H1 (cell line): ENCODE data around the gene ATOH8. TPM values are rescaled to one million over a fixed set of nuclear protein-coding genes. Genes with fewer than 3 reads are reported as not detected.

Experiments used
- CTCF ChIA-PET: fragments of 300-600 bp; sonication (Branson Sonifier 250); formaldehyde crosslinking; loops from one replicate; lab custom pipeline; 2021; ENCODE audit not compliant: partially characterized antibody; lab: Charles Lee
- POLR2A ChIA-PET: fragments of 300-600 bp; sonication (Branson Sonifier 250); formaldehyde crosslinking; loops from one replicate; lab custom pipeline; 2021; ENCODE audit warnings: inconsistent platforms; ENCODE audit not compliant: partially characterized antibody; lab: Charles Lee
- DNase-seq, 2 experiments: peaks; one replicate each; pipeline versions ENCODE4 v3.0.0 to v3.0.0-alpha.2; 2010 to 2022; ENCODE audit warnings: low spot score in 2 of 2, low read depth in 1 of 2, mixed read lengths in 1 of 2
- FAIRE-seq: peaks from 2 replicates; lab custom pipeline; 2011; peaks lifted over from hg19 to GRCh38; lab: Jason Lieb, UNC
- H2AFZ ChIP-seq: 2 replicates; pipeline ENCODE4 v1.8.1; 2012; ENCODE audit warnings: low read length, inconsistent platforms
- H2AK5ac ChIP-seq: 2 replicates; pipeline ENCODE4 v1.6.1; 2013; ENCODE audit warnings: low read depth, low read length
- H2BK120ac ChIP-seq: replicated peaks from 2 replicates; pipeline ENCODE3; 2013; ENCODE audit warnings: low read depth, low read length, inconsistent platforms
- H2BK12ac ChIP-seq: 2 replicates; pipeline ENCODE4 v1.6.1; 2013; ENCODE audit warnings: low read depth, low read length
- H2BK15ac ChIP-seq: 2 replicates; pipeline ENCODE4 v1.6.1; 2013; ENCODE audit warnings: low read length
- H2BK20ac ChIP-seq: 2 replicates; pipeline ENCODE4 v1.6.1; 2013; ENCODE audit warnings: low read length
- H2BK5ac ChIP-seq: 2 replicates; pipeline ENCODE4 v1.6.1; 2013; ENCODE audit warnings: low read depth, low read length
- H3K14ac ChIP-seq: 2 replicates; pipeline ENCODE4 v1.6.1; 2013; ENCODE audit warnings: inconsistent platforms; ENCODE audit not compliant: insufficient read length
- H3K18ac ChIP-seq: 2 replicates; pipeline ENCODE4 v1.6.1; 2013; ENCODE audit warnings: low read length; ENCODE audit errors: extremely low read depth
- H3K23ac ChIP-seq: 2 replicates; pipeline ENCODE4 v1.6.1; 2013; ENCODE audit warnings: inconsistent platforms; ENCODE audit not compliant: insufficient read length
- H3K23me2 ChIP-seq: 2 replicates; pipeline ENCODE4 v1.6.1; 2013; ENCODE audit warnings: low read depth, low read length
- H3K27ac ChIP-seq: 2 replicates; pipeline ENCODE4 v1.6.1; 2011; ENCODE audit warnings: low read depth, low read length, inconsistent platforms
- H3K27me3 ChIP-seq, 4 experiments: replicated peaks in 1 of 4; 1 replicate in 1 of 4; 2 replicates in 3 of 4; pipeline versions ENCODE4 v1.6.1 to v1.8.1; 2011 to 2013; ENCODE audit warnings: low read length in 3 of 4, mild to moderate bottlenecking in 3 of 4, inconsistent platforms in 2 of 4, mixed read lengths in 2 of 4, moderate library complexity in 1 of 4; ENCODE audit not compliant: control insufficient read depth in 3 of 4, insufficient read depth in 3 of 4; ENCODE audit errors: extremely low read depth in 1 of 4
- H3K36me3 ChIP-seq, 4 experiments: 2 replicates each; pipeline versions ENCODE4 v1.6.1 to v1.8.1; 2011 to 2013; ENCODE audit warnings: mild to moderate bottlenecking in 4 of 4, low read length in 3 of 4, moderate library complexity in 2 of 4, control low read depth in 1 of 4, inconsistent platforms in 1 of 4; ENCODE audit not compliant: insufficient read depth in 4 of 4, control insufficient read depth in 2 of 4
- H3K4ac ChIP-seq: replicated peaks from 2 replicates; pipeline ENCODE3; 2013; ENCODE audit warnings: low read length, low read depth, mixed read lengths, inconsistent platforms; ENCODE audit not compliant: insufficient read length
- H3K4me1 ChIP-seq, 4 experiments: replicated peaks in 1 of 4; 1 replicate in 1 of 4; 2 replicates in 3 of 4; pipeline versions ENCODE4 v1.6.1 to v1.8.1; 2011 to 2013; ENCODE audit warnings: low read length in 3 of 4, inconsistent platforms in 2 of 4, mixed read lengths in 1 of 4; ENCODE audit not compliant: insufficient read depth in 4 of 4, control insufficient read depth in 3 of 4
- H3K4me2 ChIP-seq, 2 experiments: 2 replicates each; pipeline versions ENCODE4 v1.6.1 to v1.8.1; 2011 to 2013; ENCODE audit warnings: low read depth in 2 of 2, low read length in 2 of 2, control low read depth in 1 of 2, inconsistent platforms in 1 of 2, mild to moderate bottlenecking in 1 of 2; ENCODE audit not compliant: insufficient read depth in 1 of 2
- H3K4me3 ChIP-seq, 4 experiments: fragments of 200-600, 300-600 bp in 1 of 4; sonication (generic), shearing (Covaris generic), sonication (Bioruptor Twin) in 1 of 4; 2 replicates each; pipeline versions ENCODE4 v1.5.1 to v1.8.1; 2011 to 2016; ENCODE audit warnings: low read length in 4 of 4, low read depth in 3 of 4, control low read depth in 2 of 4, inconsistent platforms in 2 of 4, mild to moderate bottlenecking in 2 of 4, mixed read lengths in 1 of 4, moderate library complexity in 1 of 4; ENCODE audit not compliant: insufficient read depth in 2 of 4; ENCODE audit errors: extremely low read depth in 1 of 4
- H3K56ac ChIP-seq: replicated peaks from 2 replicates; pipeline ENCODE3; 2013; ENCODE audit warnings: low read depth, mild to moderate bottlenecking, mixed read lengths, low read length, inconsistent platforms; ENCODE audit not compliant: insufficient read length
- H3K79me1 ChIP-seq: 2 replicates; pipeline ENCODE4 v1.6.1; 2013; ENCODE audit warnings: low read depth, low read length, control low read depth
- H3K79me2 ChIP-seq, 2 experiments: 2 replicates each; pipeline versions ENCODE4 v1.6.1 to v1.8.1; 2012 to 2013; ENCODE audit warnings: low read length in 2 of 2, mild to moderate bottlenecking in 2 of 2, inconsistent platforms in 1 of 2; ENCODE audit not compliant: insufficient read depth in 2 of 2, control insufficient read depth in 1 of 2
- H3K9ac ChIP-seq, 4 experiments: replicated peaks in 1 of 4; 1 replicate in 1 of 4; 2 replicates in 3 of 4; pipeline versions ENCODE4 v1.6.1 to v1.8.1; 2011 to 2013; ENCODE audit warnings: low read depth in 3 of 4, low read length in 3 of 4, control low read depth in 2 of 4, mild to moderate bottlenecking in 2 of 4, moderate library complexity in 2 of 4, inconsistent platforms in 1 of 4; ENCODE audit errors: extremely low read depth in 1 of 4
- H3K9me3 ChIP-seq, 2 experiments: 2 replicates each; pipeline versions ENCODE4 v1.6.1 to v1.8.1; 2012 to 2013; ENCODE audit warnings: mild to moderate bottlenecking in 2 of 2, moderate library complexity in 2 of 2, control low read depth in 1 of 2, inconsistent platforms in 1 of 2, low read depth in 1 of 2, low read length in 1 of 2, mixed read lengths in 1 of 2; ENCODE audit not compliant: insufficient read depth in 2 of 2
- H4K20me1 ChIP-seq, 2 experiments: replicated peaks in 1 of 2; 2 replicates each; pipeline versions ENCODE3 to v1.8.1; 2011 to 2013; ENCODE audit warnings: inconsistent platforms in 2 of 2, low read length in 2 of 2, mild to moderate bottlenecking in 1 of 2; ENCODE audit not compliant: insufficient read depth in 2 of 2, control insufficient read depth in 1 of 2
- H4K5ac ChIP-seq: 2 replicates; pipeline ENCODE4 v1.6.1; 2013; ENCODE audit warnings: low read length, low read depth, mixed read lengths, inconsistent platforms; ENCODE audit not compliant: insufficient read length
- H4K8ac ChIP-seq: 2 replicates; pipeline ENCODE4 v1.8.0; 2013; ENCODE audit warnings: mild to moderate bottlenecking, moderate library complexity, low read length, inconsistent platforms; ENCODE audit not compliant: insufficient read depth; ENCODE audit errors: extremely low read depth
- H4K91ac ChIP-seq: replicated peaks from 2 replicates; pipeline ENCODE3; 2013; ENCODE audit warnings: low read length, mixed read lengths, inconsistent platforms; ENCODE audit not compliant: insufficient read length
- ASH2L ChIP-seq: fragments of 200-600, 300-600 bp; sonication (generic); IDR thresholded peaks from one replicate; pipeline ENCODE4 v1.7.1; 2017; ENCODE audit warnings: low read length
- CREB1 ChIP-seq: IDR thresholded peaks from 2 replicates; pipeline ENCODE4 v1.6.1; 2012; ENCODE audit warnings: inconsistent platforms
- CTBP2 ChIP-seq: IDR thresholded peaks from 2 replicates; pipeline ENCODE4 v1.7.0; 2011; ENCODE audit warnings: borderline replicate concordance, mild to moderate bottlenecking, moderate library complexity, mixed read lengths, low read length; ENCODE audit not compliant: insufficient read depth, insufficient read length
- KDM1A ChIP-seq: fragments of 200-600, 300-600 bp; sonication (generic); IDR thresholded peaks from 2 replicates; pipeline ENCODE4 v1.7.1; 2016; ENCODE audit warnings: mild to moderate bottlenecking, low read length, borderline replicate concordance
- RXRA ChIP-seq: IDR thresholded peaks from 2 replicates; pipeline ENCODE4 v1.6.1; 2011; ENCODE audit warnings: low read depth, mild to moderate bottlenecking, low read length, moderate library complexity; ENCODE audit not compliant: insufficient read depth
- SRF ChIP-seq: IDR thresholded peaks from 2 replicates; pipeline ENCODE4 v1.6.1; 2011; ENCODE audit warnings: mild to moderate bottlenecking, low read depth, low read length, moderate library complexity
- WGBS, 2 experiments: shearing (Covaris generic) in 1 of 2; methylation state at CpG; one replicate each; pipeline versions ENCODE4 v1.1.6 to v1.1.7; 2013 to 2015; ENCODE audit warnings: low lambda C conversion rate in 2 of 2, mixed read lengths in 2 of 2, inconsistent platforms in 1 of 2, low coverage in 1 of 2, missing lambda C conversion rate in 1 of 2; ENCODE audit not compliant: insufficient replicate concordance in 2 of 2, insufficient coverage in 1 of 2, insufficient read length in 1 of 2; ENCODE audit errors: extremely low coverage in 1 of 2, missing lambda C conversion rate in 1 of 2; 5-methylcytosine and 5-hydroxymethylcytosine counted together
- polyA plus RNA-seq, 7 experiments: library from polyadenylated mRNA; depleted of rRNA in 3 of 7; stranded (reverse) in 5 of 7; unstranded in 2 of 7; fragments of >200 nt in 5 of 7; fragments of 200-250 nt in 2 of 7; gene quantifications; 1 replicate in 5 of 7; 2 replicates in 1 of 7; 4 replicates in 1 of 7; pipeline versions ENCODE4 v1.2.1 to v1.2.3, GENCODE V29; 2011 to 2013; ENCODE audit warnings: missing spikeins in 2 of 7, mixed read lengths in 2 of 7
- total RNA-seq: library from RNA; stranded (reverse); fragmentation: NEBNext Ultra II Directional; extraction: Animal tissue kit (Norgen Biotek cat#: 25700); gene quantifications from 2 replicates; pipeline ENCODE4 v1.2.1, GENCODE V29; 2021

Gene ATOH8
- total and polyA plus RNA-seq, 2 of the 8 experiments (the other 6 are each of a cell fraction or from before 2014, with no cell fraction given) = 0.50 to 0.53 TPM

- Histone ChIP-seq H2BK12ac (no peak overlapping the region), H2BK120ac (no peak overlapping the region), H2BK5ac (no peak overlapping the region), H4K8ac (no peak overlapping the region), H3K14ac (no peak overlapping the region), H3K4me1 (peaks cover 0 to 7% (median 4%) of the 10 kb centered on the region in 4 experiments; a peak in 2 of 7 replicates), H3K23me2 (no peaks in the 10 kb centered on the region; the same call in 1 of the 2 replicates), H3K56ac (no peak overlapping the region), H3K79me1 (no peaks in the 10 kb centered on the region), H3K9ac (no peak overlapping the region), H4K91ac (no peak overlapping the region), H2AK5ac (no peak overlapping the region), H4K20me1 (no peaks in the 10 kb centered on the region), H4K5ac (no peak overlapping the region), H2AFZ (no peak overlapping the region), H3K27me3 (peaks cover 0 to 3% (median 2%) of the 10 kb centered on the region in 4 experiments; a peak in 3 of 7 replicates), H3K4me2 (no peak overlapping the region), H3K9me3 (0 out of 4 replicates have a peak, but pooled peaks cover 0 to 3% of the 10 kb centered on the region in 2 experiments), H3K4ac (no peak overlapping the region), H2BK20ac (no peak overlapping the region), H3K27ac (no peak overlapping the region), H3K79me2 (no peaks in the 10 kb centered on the region), H3K23ac (no peak overlapping the region), H3K18ac (no peak overlapping the region), H2BK15ac (no peak overlapping the region), H3K4me3 (no peak overlapping the region), H3K36me3 (no peaks in the 10 kb centered on the region)
- TF ChIP-seq RXRA (no peak), SRF (no peak), ASH2L (no peak), KDM1A (no peak), CTBP2 (no peak), CREB1 (no peak)
- DNase-seq (no peak), FAIRE-seq (no peak)
- POLR2A ChIA-PET = interaction anchor here (0.7 kb wide), 1 partner anchor 80 kb away, joined by 6 read pairs; no protein-coding TSS in a partner anchor
- CTCF ChIA-PET = interaction anchor here (1.6 to 47.8 kb wide), 9 partner anchors 7 to 70 kb away, joined by 6 to 986 read pairs (median 33); partner anchors contain the start of gene ATOH8
- 86% methylated on average over 10 of the region's 10 CpGs; no CpG with 5 or more reads in 1 of the 2 experiments for WGBS, 2 experiments
Measured at GRCh38 chr2:85743304-85743978, 10.3 kb upstream of the ATOH8 start.
